ENCODE data around the gene PALM2AKAP2. TPM values are rescaled to one million over a fixed set of nuclear protein-coding genes. Genes with fewer than 3 reads are reported as not detected.
A peak's percentile ranks its signal among the peaks of the same experiment; 100 is the strongest.

Gene PALM2AKAP2
- total RNA-seq, 1 donor from 2014 or later, result 38.2 TPM

GRCh38 chr9:109737295-109737694 lies 42.7 kb upstream of the PALM2AKAP2 start:
- no peaks in the 10 kb centered on the region for H3K27me3 ChIP-seq
- H3K4me3 ChIP-seq, result no peak overlapping the region
- H3K9me3 ChIP-seq, result no peaks in the 10 kb centered on the region
- no peak for DNase-seq (ENCODE audit: low spot score in 2 of 2)
- H3K4me1 ChIP-seq, result peaks cover 0 to 8% of the 10 kb centered on the region in 2 donors
- intact Hi-C loops (cut with DNase I), result no loop called here
- H3K36me3 ChIP-seq, result no peaks in the 10 kb centered on the region
- TF ChIP-seq CTCF (IDR thresholded peaks at IDR 0.05), result no peak
- H3K27ac ChIP-seq, result no peak overlapping the region

- Histone ChIP-seq H3K4me1 (peaks cover 9 to 15% of the 10 kb centered on the region in 2 donors), H3K4me3 (no peak overlapping the region), H3K27ac (no peak overlapping the region), H3K27me3 (no peaks in the 10 kb centered on the region), H3K36me3 (no peaks in the 10 kb centered on the region), H3K9me3 (no peaks in the 10 kb centered on the region)
- intact Hi-C loops (cut with DNase I), result no loop called here
- no peak for DNase-seq (ENCODE audit: low spot score in 2 of 2)
- no peak for TF ChIP-seq CTCF (IDR thresholded peaks at IDR 0.05)
Observed at GRCh38 chr9:109739760-109740159, 40.2 kb upstream of the PALM2AKAP2 start.

GRCh38 chr9:109742776-109743348 lies 37.1 kb upstream of the PALM2AKAP2 start:
- no peak overlapping the region for H3K4me3 ChIP-seq
- peaks cover 15 to 31% of the 10 kb centered on the region in 2 donors for H3K4me1 ChIP-seq
- DNase-seq (ENCODE audit: low spot score in 2 of 2), result no peak
- H3K27me3 ChIP-seq, result no peaks in the 10 kb centered on the region
- H3K36me3 ChIP-seq, result no peaks in the 10 kb centered on the region
- H3K9me3 ChIP-seq, result no peaks in the 10 kb centered on the region
- H3K27ac ChIP-seq, result peak overlapping the region; percentile 19 to 36
- no peak for TF ChIP-seq CTCF (IDR thresholded peaks at IDR 0.05)
- intact Hi-C loops (cut with DNase I), result no loop called here

GRCh38 chr9:109743696-109744095 lies 36.3 kb upstream of the PALM2AKAP2 start:
- TF ChIP-seq CTCF (IDR thresholded peaks at IDR 0.05), result no peak
- H3K4me3 ChIP-seq, result no peak overlapping the region
- peaks cover 15 to 31% of the 10 kb centered on the region in 2 donors for H3K4me1 ChIP-seq
- DNase-seq (ENCODE audit: low spot score in 2 of 2), result no peak
- H3K9me3 ChIP-seq, result no peaks in the 10 kb centered on the region
- H3K27me3 ChIP-seq, result no peaks in the 10 kb centered on the region
- H3K36me3 ChIP-seq, result no peaks in the 10 kb centered on the region
- no peak overlapping the region for H3K27ac ChIP-seq
- intact Hi-C loops (cut with DNase I), result loop anchor here (2.0 kb wide), 3 partner anchors 25 to 37 kb away; partner anchors contain the start of gene PALM2AKAP2

- peaks cover 15 to 31% of the 10 kb centered on the region in 2 donors for H3K4me1 ChIP-seq
- intact Hi-C loops (cut with DNase I), result loop anchor here (1.0 to 2.0 kb wide), 4 partner anchors 23 to 71 kb away; partner anchors contain the start of gene PALM2AKAP2
- peak overlapping the region; percentile 76 to 86 for H3K27ac ChIP-seq
- peak; percentile 44 to 88 for DNase-seq (ENCODE audit: low spot score in 2 of 2)
- H3K36me3 ChIP-seq, result no peaks in the 10 kb centered on the region
- peak overlapping the region in 1 of 2 donors; percentile 24 for H3K4me3 ChIP-seq
- no peaks in the 10 kb centered on the region for H3K27me3 ChIP-seq
- no peaks in the 10 kb centered on the region for H3K9me3 ChIP-seq
- no peak for TF ChIP-seq CTCF (IDR thresholded peaks at IDR 0.05)
Observed at GRCh38 chr9:109745335-109746283, 34.4 kb upstream of the PALM2AKAP2 start.

All from ascending aorta (tissue), 2 donors.